Measurements from ENCODE around the gene ARHGAP42.
"Not testable (repeated sequence)": the region's sequence is repeated elsewhere in the genome, so short reads cannot be mapped to it uniquely, and the experiment has no call there.

ARHGAP42 gene

GRCh38 chr11:100866453-100866852 lies 179.4 kb downstream of the ARHGAP42 start:
- no peak for DNase-seq (ENCODE audit: extremely low read depth in 1 of 2, low read depth in 1 of 2)

GRCh38 chr11:100867606-100868005 lies 180.5 kb downstream of the ARHGAP42 start:
- no peak for DNase-seq (ENCODE audit: extremely low read depth in 1 of 2, low read depth in 1 of 2)

GRCh38 chr11:100869328-100869727 lies 182.2 kb downstream of the ARHGAP42 start:
- DNase-seq (ENCODE audit: extremely low read depth in 1 of 2, low read depth in 1 of 2), result no peak

GRCh38 chr11:100870138-100870537 lies 183.1 kb downstream of the ARHGAP42 start:
- no peak for DNase-seq (ENCODE audit: extremely low read depth in 1 of 2, low read depth in 1 of 2)

GRCh38 chr11:100872951-100873740 lies 186.1 kb downstream of the ARHGAP42 start:
- DNase-seq (ENCODE audit: extremely low read depth in 1 of 2, low read depth in 1 of 2), result no peak

- DNase-seq (ENCODE audit: extremely low read depth in 1 of 2, low read depth in 1 of 2), result no peak
Measured at GRCh38 chr11:100874203-100874602, 187.1 kb downstream of the ARHGAP42 start.

GRCh38 chr11:100875521-100875869 lies 188.4 kb downstream of the ARHGAP42 start:
- no peak for DNase-seq (ENCODE audit: extremely low read depth in 1 of 2, low read depth in 1 of 2)

GRCh38 chr11:100876815-100877520 lies 189.9 kb downstream of the ARHGAP42 start:
- DNase-seq (ENCODE audit: extremely low read depth in 1 of 2, low read depth in 1 of 2), result no peak

GRCh38 chr11:100878474-100878873 lies 191.4 kb downstream of the ARHGAP42 start:
- DNase-seq (ENCODE audit: extremely low read depth in 1 of 2, low read depth in 1 of 2), result no peak

GRCh38 chr11:100882957-100883356 lies 195.9 kb downstream of the ARHGAP42 start:
- DNase-seq (ENCODE audit: extremely low read depth in 1 of 2, low read depth in 1 of 2), result no peak

- DNase-seq (ENCODE audit: extremely low read depth in 1 of 2, low read depth in 1 of 2), result no peak
Measured at GRCh38 chr11:100883830-100884229, 196.7 kb downstream of the ARHGAP42 start.

GRCh38 chr11:100887659-100888058 lies 200.6 kb downstream of the ARHGAP42 start:
- no peak for DNase-seq (ENCODE audit: extremely low read depth in 1 of 2, low read depth in 1 of 2)

- DNase-seq (ENCODE audit: extremely low read depth in 1 of 2, low read depth in 1 of 2), result no peak
Measured at GRCh38 chr11:100888836-100889235, 201.7 kb downstream of the ARHGAP42 start.

GRCh38 chr11:100889758-100890157 lies 202.7 kb downstream of the ARHGAP42 start:
- no peak for DNase-seq (ENCODE audit: extremely low read depth in 1 of 2, low read depth in 1 of 2)

GRCh38 chr11:100890789-100891188 lies 203.7 kb downstream of the ARHGAP42 start:
- no peak for DNase-seq (ENCODE audit: extremely low read depth in 1 of 2, low read depth in 1 of 2)

- no peak for DNase-seq (ENCODE audit: extremely low read depth in 1 of 2, low read depth in 1 of 2)
Measured at GRCh38 chr11:100892886-100893285, 205.8 kb downstream of the ARHGAP42 start.

GRCh38 chr11:100895449-100895848 lies 208.4 kb downstream of the ARHGAP42 start:
- no peak for DNase-seq (ENCODE audit: extremely low read depth in 1 of 2, low read depth in 1 of 2)

GRCh38 chr11:100895976-100896375 lies 208.9 kb downstream of the ARHGAP42 start:
- not testable (repeated sequence) for DNase-seq (ENCODE audit: extremely low read depth in 1 of 2, low read depth in 1 of 2)

- not testable (repeated sequence) for DNase-seq (ENCODE audit: extremely low read depth in 1 of 2, low read depth in 1 of 2)
Measured at GRCh38 chr11:100901471-100901870, 214.4 kb downstream of the ARHGAP42 start.

GRCh38 chr11:100902454-100903141 lies 215.5 kb downstream of the ARHGAP42 start:
- DNase-seq (ENCODE audit: extremely low read depth in 1 of 2, low read depth in 1 of 2), result no peak

GRCh38 chr11:100903284-100903683 lies 216.2 kb downstream of the ARHGAP42 start:
- no peak for DNase-seq (ENCODE audit: extremely low read depth in 1 of 2, low read depth in 1 of 2)

GRCh38 chr11:100905684-100906083 lies 218.6 kb downstream of the ARHGAP42 start:
- DNase-seq (ENCODE audit: extremely low read depth in 1 of 2, low read depth in 1 of 2), result no peak
